Activated T-helper 17 cell treated with anti-CD3 and anti-CD28 coated beads, Interleukin-2, amount 50 U/mL, for 72 hours (primary cell): ENCODE measurements around the gene BAIAP2L1. TPM values are rescaled to one million over a fixed set of nuclear protein-coding genes. Genes with fewer than 3 reads are reported as not detected.
A peak's percentile ranks its signal among the peaks of the same experiment; 100 is the strongest.

Experiments used
- ATAC-seq: fragments of 150-1000 bp; cut with Tn5 transposase; replicated peaks from 2 replicates; pipeline ENCODE4 v1.10.0; 2021; ENCODE audit warnings: mild to moderate bottlenecking, moderate library complexity
- H3K27ac Mint-ChIP-seq: one replicate; pipeline ENCODE4 v1.8.0; 2022; ENCODE audit warnings: mixed read lengths
- H3K27me3 Mint-ChIP-seq: one replicate; pipeline ENCODE4 v1.8.0; 2022; ENCODE audit warnings: mixed read lengths
- H3K36me3 Mint-ChIP-seq: one replicate; pipeline ENCODE4 v1.8.0; 2022; ENCODE audit warnings: low read depth, mild to moderate bottlenecking, mixed read lengths
- H3K4me1 Mint-ChIP-seq: one replicate; pipeline ENCODE4 v1.8.0; 2022; ENCODE audit warnings: mixed read lengths
- H3K4me3 Mint-ChIP-seq: one replicate; pipeline ENCODE4 v1.8.0; 2022; ENCODE audit warnings: mild to moderate bottlenecking, mixed read lengths
- H3K9me3 Mint-ChIP-seq: one replicate; pipeline ENCODE4 v1.8.0; 2022; ENCODE audit warnings: mixed read lengths
- total RNA-seq, 2 donors: library from RNA; stranded (reverse); gene quantifications; one replicate each; pipeline ENCODE4 v1.2.3, GENCODE V29; 2022

Gene BAIAP2L1
- total RNA-seq, 2 donors from 2014 or later, result 1.2 to 6.0 TPM

GRCh38 chr7:98358706-98359105 lies 42.2 kb downstream of the BAIAP2L1 start:
- H3K4me3 Mint-ChIP-seq, result no peak overlapping the region
- no peaks in the 10 kb centered on the region for H3K36me3 Mint-ChIP-seq
- no peaks in the 10 kb centered on the region for H3K27me3 Mint-ChIP-seq
- H3K27ac Mint-ChIP-seq, result no peak overlapping the region
- H3K4me1 Mint-ChIP-seq, result no peaks in the 10 kb centered on the region
- no peaks in the 10 kb centered on the region for H3K9me3 Mint-ChIP-seq
- ATAC-seq, result no peak

- no peaks in the 10 kb centered on the region for H3K9me3 Mint-ChIP-seq
- no peak for ATAC-seq
- no peak overlapping the region for H3K27ac Mint-ChIP-seq
- H3K36me3 Mint-ChIP-seq, result no peaks in the 10 kb centered on the region
- H3K4me3 Mint-ChIP-seq, result no peak overlapping the region
- no peaks in the 10 kb centered on the region for H3K27me3 Mint-ChIP-seq
- no peaks in the 10 kb centered on the region for H3K4me1 Mint-ChIP-seq
Measured at GRCh38 chr7:98357751-98358161, 43.1 kb downstream of the BAIAP2L1 start.

GRCh38 chr7:98355250-98355538 lies 45.7 kb downstream of the BAIAP2L1 start:
- no peaks in the 10 kb centered on the region for H3K9me3 Mint-ChIP-seq
- no peaks in the 10 kb centered on the region for H3K36me3 Mint-ChIP-seq
- no peak for ATAC-seq
- H3K27me3 Mint-ChIP-seq, result peaks cover 4% of the 10 kb centered on the region
- H3K27ac Mint-ChIP-seq, result no peak overlapping the region
- H3K4me3 Mint-ChIP-seq, result no peak overlapping the region
- H3K4me1 Mint-ChIP-seq, result no peaks in the 10 kb centered on the region

GRCh38 chr7:98354511-98355249 lies 46.2 kb downstream of the BAIAP2L1 start:
- no peaks in the 10 kb centered on the region for H3K4me1 Mint-ChIP-seq
- H3K4me3 Mint-ChIP-seq, result no peak overlapping the region
- H3K27me3 Mint-ChIP-seq, result peaks cover 4% of the 10 kb centered on the region
- H3K36me3 Mint-ChIP-seq, result no peaks in the 10 kb centered on the region
- no peak overlapping the region for H3K27ac Mint-ChIP-seq
- no peak for ATAC-seq
- no peaks in the 10 kb centered on the region for H3K9me3 Mint-ChIP-seq

- Mint-ChIP-seq H3K4me3 (no peak overlapping the region), H3K27me3 (peaks cover 4% of the 10 kb centered on the region), H3K4me1 (no peaks in the 10 kb centered on the region), H3K27ac (no peak overlapping the region), H3K36me3 (no peaks in the 10 kb centered on the region), H3K9me3 (no peaks in the 10 kb centered on the region)
- ATAC-seq, result no peak
Measured at GRCh38 chr7:98354052-98354451, 46.8 kb downstream of the BAIAP2L1 start.

- Mint-ChIP-seq H3K36me3 (no peaks in the 10 kb centered on the region), H3K27me3 (peaks cover 4% of the 10 kb centered on the region), H3K9me3 (no peaks in the 10 kb centered on the region), H3K4me1 (no peaks in the 10 kb centered on the region), H3K27ac (no peak overlapping the region), H3K4me3 (no peak overlapping the region)
- no peak for ATAC-seq
Measured at GRCh38 chr7:98352621-98353020, 48.3 kb downstream of the BAIAP2L1 start.

- no peaks in the 10 kb centered on the region for H3K9me3 Mint-ChIP-seq
- no peak for ATAC-seq
- H3K27ac Mint-ChIP-seq, result no peak overlapping the region
- H3K4me1 Mint-ChIP-seq, result peaks cover 5% of the 10 kb centered on the region
- peaks cover 4% of the 10 kb centered on the region for H3K27me3 Mint-ChIP-seq
- no peak overlapping the region for H3K4me3 Mint-ChIP-seq
- H3K36me3 Mint-ChIP-seq, result no peaks in the 10 kb centered on the region
Measured at GRCh38 chr7:98351136-98351535, 49.8 kb downstream of the BAIAP2L1 start.

GRCh38 chr7:98348726-98349474 lies 52.0 kb downstream of the BAIAP2L1 start:
- Mint-ChIP-seq H3K4me1 (peaks cover 5% of the 10 kb centered on the region), H3K36me3 (no peaks in the 10 kb centered on the region), H3K4me3 (no peak overlapping the region), H3K27ac (no peak overlapping the region), H3K9me3 (no peaks in the 10 kb centered on the region), H3K27me3 (peaks cover 7% of the 10 kb centered on the region)
- ATAC-seq, result no peak

- Mint-ChIP-seq H3K9me3 (no peaks in the 10 kb centered on the region), H3K27me3 (peaks cover 3% of the 10 kb centered on the region), H3K4me3 (no peak overlapping the region), H3K36me3 (no peaks in the 10 kb centered on the region), H3K27ac (no peak overlapping the region), H3K4me1 (peaks cover 5% of the 10 kb centered on the region)
- ATAC-seq, result peak; percentile 64
Measured at GRCh38 chr7:98346515-98347069, 54.3 kb downstream of the BAIAP2L1 start.

GRCh38 chr7:98341106-98341505 lies 59.8 kb downstream of the BAIAP2L1 start:
- H3K27ac Mint-ChIP-seq, result no peak overlapping the region
- peaks cover 3% of the 10 kb centered on the region for H3K27me3 Mint-ChIP-seq
- H3K4me1 Mint-ChIP-seq, result no peaks in the 10 kb centered on the region
- ATAC-seq, result no peak
- H3K36me3 Mint-ChIP-seq, result no peaks in the 10 kb centered on the region
- no peaks in the 10 kb centered on the region for H3K9me3 Mint-ChIP-seq
- no peak overlapping the region for H3K4me3 Mint-ChIP-seq

GRCh38 chr7:98339043-98339442 lies 61.8 kb downstream of the BAIAP2L1 start:
- no peaks in the 10 kb centered on the region for H3K27me3 Mint-ChIP-seq
- H3K4me1 Mint-ChIP-seq, result peaks cover 4% of the 10 kb centered on the region
- no peak overlapping the region for H3K27ac Mint-ChIP-seq
- no peak for ATAC-seq
- H3K4me3 Mint-ChIP-seq, result no peak overlapping the region
- H3K36me3 Mint-ChIP-seq, result no peaks in the 10 kb centered on the region
- no peaks in the 10 kb centered on the region for H3K9me3 Mint-ChIP-seq

GRCh38 chr7:98338441-98338840 lies 62.4 kb downstream of the BAIAP2L1 start:
- H3K36me3 Mint-ChIP-seq, result no peaks in the 10 kb centered on the region
- no peak for ATAC-seq
- no peak overlapping the region for H3K4me3 Mint-ChIP-seq
- peaks cover 4% of the 10 kb centered on the region for H3K4me1 Mint-ChIP-seq
- H3K9me3 Mint-ChIP-seq, result no peaks in the 10 kb centered on the region
- no peak overlapping the region for H3K27ac Mint-ChIP-seq
- no peaks in the 10 kb centered on the region for H3K27me3 Mint-ChIP-seq

- Mint-ChIP-seq H3K27me3 (no peaks in the 10 kb centered on the region), H3K9me3 (no peaks in the 10 kb centered on the region), H3K27ac (no peak overlapping the region), H3K36me3 (no peaks in the 10 kb centered on the region), H3K4me3 (no peak overlapping the region), H3K4me1 (peaks cover 4% of the 10 kb centered on the region)
- no peak for ATAC-seq
Measured at GRCh38 chr7:98335411-98335977, 65.4 kb downstream of the BAIAP2L1 start.

GRCh38 chr7:98334081-98334480 lies 66.8 kb downstream of the BAIAP2L1 start:
- Mint-ChIP-seq H3K27me3 (no peaks in the 10 kb centered on the region), H3K36me3 (no peaks in the 10 kb centered on the region), H3K4me1 (peaks cover 4% of the 10 kb centered on the region), H3K9me3 (no peaks in the 10 kb centered on the region), H3K27ac (no peak overlapping the region), H3K4me3 (no peak overlapping the region)
- no peak for ATAC-seq
